Naive thymus-derived CD4-positive, alpha-beta T cell (primary cell): ENCODE measurements around the gene ADM. TPM values are rescaled to one million over a fixed set of nuclear protein-coding genes. Genes with fewer than 3 reads are reported as not detected.

Experiments
- ATAC-seq: fragments of 150-1000 bp; cut with Tn5 transposase; 2 replicates; pipeline ENCODE4 v1.10.0; 2021; ENCODE audit warnings: mild to moderate bottlenecking, moderate library complexity
- CTCF ChIA-PET: fragments of 350-600 bp; sonication (Branson Sonifier 250); formaldehyde crosslinking; loops from one replicate; lab custom pipeline; 2021; ENCODE audit warnings: antibody characterized with exemption; lab: Charles Lee
- POLR2A ChIA-PET: fragments of 350-600 bp; sonication (Branson Sonifier 250); formaldehyde crosslinking; loops from one replicate; lab custom pipeline; 2021; ENCODE audit warnings: antibody characterized with exemption, inconsistent platforms; lab: Charles Lee
- DNase-seq, 9 donors: peaks; one replicate each; pipeline versions ENCODE4 v3.0.0 to v3.0.0-alpha.2; 2020 to 2022; ENCODE audit warnings: mixed read lengths in 1 of 9
- H3K27ac ChIP-seq: one replicate; pipeline ENCODE4 v1.7.0; 2013; ENCODE audit warnings: mild to moderate bottlenecking, low read depth, low read length, moderate library complexity
- H3K27me3 ChIP-seq, 2 donors: one replicate each; pipeline ENCODE4 v1.7.0; 2013; ENCODE audit warnings: low read length in 2 of 2, mild to moderate bottlenecking in 2 of 2, moderate library complexity in 2 of 2; ENCODE audit not compliant: control insufficient read depth in 2 of 2, insufficient read depth in 2 of 2
- H3K36me3 ChIP-seq, 3 experiments: 1 replicate in 2 of 3; 2 replicates in 1 of 3; pipeline ENCODE4 v1.7.0; 2013; ENCODE audit warnings: low read length in 3 of 3, mild to moderate bottlenecking in 3 of 3, moderate library complexity in 1 of 3; ENCODE audit not compliant: insufficient read depth in 3 of 3, control insufficient read depth in 2 of 3
- H3K4me1 ChIP-seq, 2 donors: one replicate each; pipeline ENCODE4 v1.7.0; 2013; ENCODE audit warnings: low read length in 2 of 2, mild to moderate bottlenecking in 2 of 2, moderate library complexity in 1 of 2; ENCODE audit not compliant: control insufficient read depth in 2 of 2, insufficient read depth in 2 of 2
- H3K4me3 ChIP-seq: 2 replicates; pipeline ENCODE4 v1.7.0; 2013; ENCODE audit warnings: mild to moderate bottlenecking, low read length
- H3K9me3 ChIP-seq, 3 experiments: 1 replicate in 2 of 3; 2 replicates in 1 of 3; pipeline ENCODE4 v1.7.0; 2013; ENCODE audit warnings: low read length in 3 of 3; ENCODE audit not compliant: control insufficient read depth in 2 of 3
- H3K27ac Mint-ChIP-seq, 9 donors: one replicate each; pipeline ENCODE4 v1.8.0; 2020 to 2022; ENCODE audit warnings: mixed read lengths in 9 of 9, mild to moderate bottlenecking in 8 of 9, moderate library complexity in 5 of 9, inconsistent platforms in 2 of 9
- H3K27me3 Mint-ChIP-seq, 5 donors: one replicate each; pipeline ENCODE4 v1.8.0; 2021 to 2022; ENCODE audit warnings: mixed read lengths in 5 of 5, mild to moderate bottlenecking in 1 of 5
- H3K36me3 Mint-ChIP-seq, 5 donors: one replicate each; pipeline ENCODE4 v1.8.0; 2020 to 2022; ENCODE audit warnings: mixed read lengths in 5 of 5, mild to moderate bottlenecking in 3 of 5, inconsistent platforms in 1 of 5
- H3K4me1 Mint-ChIP-seq, 7 donors: one replicate each; pipeline ENCODE4 v1.8.0; 2020 to 2022; ENCODE audit warnings: mixed read lengths in 7 of 7, mild to moderate bottlenecking in 3 of 7, inconsistent platforms in 1 of 7
- H3K4me3 Mint-ChIP-seq, 10 donors: one replicate each; pipeline ENCODE4 v1.8.0; 2020 to 2022; ENCODE audit warnings: mild to moderate bottlenecking in 10 of 10, mixed read lengths in 10 of 10, moderate library complexity in 6 of 10, inconsistent platforms in 2 of 10
- H3K9me3 Mint-ChIP-seq, 11 donors: one replicate each; pipeline ENCODE4 v1.8.0; 2020 to 2022; ENCODE audit warnings: mixed read lengths in 11 of 11, mild to moderate bottlenecking in 4 of 11, inconsistent platforms in 1 of 11, moderate library complexity in 1 of 11
- intact Hi-C, 2 donors: fragments of 100-400 bp; cut with micrococcal nuclease; formaldehyde crosslinking; loops; one replicate each; pipeline ENCODE4 v1.15.1; 2023
- polyA plus RNA-seq, 2 donors: library from polyadenylated mRNA; unstranded; fragments of 300-500 nt; fragmentation: Illumina TruSeq; gene quantifications; one replicate each; pipeline ENCODE4 v1.2.3, GENCODE V29; 2021
- total RNA-seq, 6 experiments: library from RNA in 5 of 6; stranded (reverse) in 5 of 6; gene quantifications; 1 replicate in 5 of 6; 2 replicates in 1 of 6; pipeline ENCODE4 v1.2.3 and lab custom pipeline; 2021 to 2026

Gene ADM
- total and polyA plus RNA-seq, 7 experiments from 2014 or later, result 0.19 to 27.2 (median 3.8) TPM; not detected in 2

GRCh38 chr11:10295064-10295901 is 9.6 kb upstream of the ADM start:
- ChIA-PET POLR2A (interaction anchor here (0.5 to 0.7 kb wide), 3 partner anchors 9 to 129 kb away, joined by 3 to 6 read pairs (median 4); partner anchors contain the start of gene ADM), CTCF (interaction anchor here (0.6 to 1.9 kb wide), 2 partner anchors 10 to 247 kb away, joined by 3 to 10 read pairs; partner anchors contain the start of gene ADM)
- peaks cover 30 to 45% (median 37%) of the 10 kb centered on the region in 7 donors for H3K4me1 Mint-ChIP-seq
- peaks cover 10 to 66% (median 23%) of the 10 kb centered on the region in 5 donors for H3K27me3 Mint-ChIP-seq
- Histone ChIP-seq H3K36me3 (no peaks in the 10 kb centered on the region), H3K27me3 (peaks cover 0 to 2% of the 10 kb centered on the region in 2 donors), H3K4me3 (peak overlapping the region; percentile 73), H3K27ac (no peak overlapping the region), H3K4me1 (peaks cover 16 to 31% of the 10 kb centered on the region in 2 donors), H3K9me3 (no peaks in the 10 kb centered on the region)
- H3K36me3 Mint-ChIP-seq, result peaks cover 0 to 3% (median 0%) of the 10 kb centered on the region in 5 donors
- H3K4me3 Mint-ChIP-seq, result peak overlapping the region; percentile 81 to 92 (median 88)
- peak overlapping the region in 7 of 9 donors; percentile 15 to 83 (median 42) for H3K27ac Mint-ChIP-seq
- no peak for ATAC-seq
- peak in 1 of 9 donors; percentile 18 for DNase-seq
- intact Hi-C loops, result loop anchor here in 1 of 2 donors (5.0 kb wide), 1 partner anchor 1033 kb away; no protein-coding TSS in a partner anchor
- no peaks in the 10 kb centered on the region for H3K9me3 Mint-ChIP-seq

DNA sequence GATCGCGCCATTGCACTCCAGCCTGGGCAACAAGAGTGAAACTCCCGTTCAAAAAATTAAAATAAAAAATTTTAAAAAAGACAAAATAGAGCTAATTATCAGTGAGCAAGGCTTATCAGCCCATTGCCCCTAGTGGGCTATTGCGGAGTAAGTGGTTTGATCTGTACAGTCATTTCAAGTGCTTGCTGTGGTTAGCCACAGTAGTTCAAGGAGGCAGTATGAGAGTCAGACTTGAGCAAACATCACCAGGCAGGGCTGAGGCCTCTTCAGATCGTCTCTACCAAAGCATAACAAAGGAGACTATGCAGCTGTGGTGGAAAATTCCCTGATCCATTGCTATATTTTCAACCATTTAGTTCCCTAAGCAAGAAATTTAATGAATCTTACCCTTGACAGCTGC is 6.5 kb upstream of the ADM start:
- Mint-ChIP-seq H3K4me1 (peaks cover 22 to 37% (median 30%) of the 10 kb centered on the region in 7 donors), H3K9me3 (peaks cover 0 to 2% (median 0%) of the 10 kb centered on the region in 11 donors), H3K36me3 (peaks cover 0 to 3% (median 0%) of the 10 kb centered on the region in 5 donors), H3K4me3 (peak overlapping the region in 1 of 10 donors; percentile 31), H3K27me3 (peaks cover 9 to 76% (median 23%) of the 10 kb centered on the region in 5 donors), H3K27ac (peak overlapping the region in 2 of 9 donors; percentile 9 to 21)
- H3K27ac ChIP-seq, result no peak overlapping the region
- CTCF ChIA-PET, result interaction anchor here (0.6 kb wide), 1 partner anchor 85 kb away, joined by 3 read pairs; no protein-coding TSS in a partner anchor
- DNase-seq (peak in 5 of 9 donors; percentile 24 to 51 (median 40)), ATAC-seq (peak; percentile 80)
- peaks cover 0 to 8% (median 0%) of the 10 kb centered on the region in 3 experiments for H3K36me3 ChIP-seq
- peaks cover 11 to 24% of the 10 kb centered on the region in 2 donors for H3K4me1 ChIP-seq
- H3K4me3 ChIP-seq, result no peak overlapping the region
- no peaks in the 10 kb centered on the region for H3K9me3 ChIP-seq
- H3K27me3 ChIP-seq, result peaks cover 0 to 2% of the 10 kb centered on the region in 2 donors
- intact Hi-C loops, result loop anchor here in 1 of 2 donors (5.0 kb wide), 1 partner anchor 1036 kb away; no protein-coding TSS in a partner anchor
- POLR2A ChIA-PET, result interaction anchor here (1.3 kb wide), 1 partner anchor 10 kb away, joined by 3 read pairs; no protein-coding TSS in a partner anchor

DNA sequence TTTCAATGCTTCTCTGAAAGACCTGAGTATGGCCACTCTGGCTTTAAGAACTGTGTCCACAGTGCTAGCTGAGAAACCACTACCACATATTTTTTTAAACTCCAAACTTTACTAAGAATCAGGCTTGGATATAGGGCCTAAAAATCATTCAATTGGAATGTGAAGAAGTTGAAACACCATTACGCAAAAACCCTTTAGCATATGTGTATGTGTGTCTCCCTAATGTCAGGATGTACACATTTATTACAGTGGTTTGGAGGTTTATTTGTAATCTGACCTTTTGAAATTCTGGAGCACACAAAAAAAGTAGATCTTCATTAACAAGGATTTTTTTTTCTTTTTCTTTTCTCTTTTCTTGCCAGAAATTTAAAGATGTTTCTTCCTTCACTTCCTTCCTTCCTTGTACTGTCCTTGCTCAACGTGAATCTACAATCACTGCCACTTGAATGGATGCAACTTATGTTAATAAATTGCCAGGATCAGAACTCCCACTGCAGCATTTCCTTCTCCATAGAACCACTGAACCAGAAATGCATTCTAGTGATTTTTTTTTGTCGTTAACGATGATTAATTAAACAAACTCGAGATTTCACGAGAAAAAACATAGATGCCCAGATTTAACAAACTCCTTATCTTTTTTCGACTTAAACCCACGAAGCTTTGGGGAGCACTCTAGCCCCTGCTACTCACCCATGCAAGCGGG is 3.1 kb upstream of the ADM start:
- POLR2A ChIA-PET, result no interaction called here
- intact Hi-C loops, result loop anchor here (2.0 to 10.0 kb wide), 9 partner anchors 149 to 1620 kb away; partner anchors contain the start of genes EIF4G2 (in 2 of the 2), RPL27A (in 2 of the 2), TRIM66 (in 2 of the 2) and IPO7 (in 1 of the 2)
- H3K4me1 Mint-ChIP-seq, result peaks cover 29 to 53% (median 39%) of the 10 kb centered on the region in 7 donors

DNA sequence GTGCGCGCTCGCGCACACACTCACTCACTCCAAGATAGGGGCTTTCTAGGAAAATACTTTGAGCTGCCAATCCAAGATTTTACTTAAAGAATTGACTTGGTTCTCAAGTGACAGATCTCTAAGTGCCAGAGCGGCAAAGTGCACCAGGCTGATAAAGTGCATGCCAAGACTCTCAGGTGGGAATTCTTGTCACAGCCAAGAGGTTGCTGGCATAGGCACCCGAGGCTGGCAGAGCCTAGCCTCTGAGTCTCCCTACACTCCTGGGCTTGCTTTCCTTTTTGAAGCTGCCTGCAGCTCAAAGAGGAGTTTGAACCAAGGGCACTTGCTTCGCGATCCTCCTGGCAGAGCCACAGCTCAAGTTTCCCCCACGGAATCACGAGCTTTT is 2.5 kb upstream of the ADM start:
- Mint-ChIP-seq H3K4me3 (peak overlapping the region; percentile 93 to 100 (median 98)), H3K36me3 (peaks cover 0 to 2% (median 0%) of the 10 kb centered on the region in 5 donors), H3K9me3 (peaks cover 0 to 2% (median 0%) of the 10 kb centered on the region in 11 donors), H3K27me3 (peaks cover 10 to 79% (median 13%) of the 10 kb centered on the region in 5 donors), H3K4me1 (peaks cover 34 to 58% (median 42%) of the 10 kb centered on the region in 7 donors), H3K27ac (peak overlapping the region; percentile 52 to 91 (median 83))
- peak overlapping the region; percentile 61 for H3K27ac ChIP-seq
- DNase-seq (no peak), ATAC-seq (no peak)
- H3K36me3 ChIP-seq, result peaks cover 0 to 9% (median 0%) of the 10 kb centered on the region in 3 experiments
- H3K27me3 ChIP-seq, result peaks cover 3 to 8% of the 10 kb centered on the region in 2 donors
- H3K9me3 ChIP-seq, result no peaks in the 10 kb centered on the region
- POLR2A ChIA-PET, result interaction anchor here (1.2 kb wide), 1 partner anchor 10 kb away, joined by 6 read pairs; no protein-coding TSS in a partner anchor
- peaks cover 17 to 30% of the 10 kb centered on the region in 2 donors for H3K4me1 ChIP-seq
- intact Hi-C loops, result loop anchor here (2.0 to 10.0 kb wide), 9 partner anchors 148 to 1620 kb away; partner anchors contain the start of genes EIF4G2 (in 2 of the 2), RPL27A (in 2 of the 2), TRIM66 (in 2 of the 2) and IPO7 (in 1 of the 2)
- CTCF ChIA-PET, result interaction anchor here (0.8 to 1.4 kb wide), 4 partner anchors 18 to 689 kb away, joined by 3 to 4 read pairs (median 4); no protein-coding TSS in a partner anchor
- H3K4me3 ChIP-seq, result peak overlapping the region; percentile 99

More for the DNA sequence above, 3.1 kb upstream of the ADM start:
- Histone ChIP-seq H3K4me3 (peak overlapping the region; percentile 99), H3K9me3 (no peaks in the 10 kb centered on the region), H3K36me3 (peaks cover 0 to 9% (median 0%) of the 10 kb centered on the region in 3 experiments), H3K27me3 (peaks cover 3 to 8% of the 10 kb centered on the region in 2 donors), H3K27ac (no peak overlapping the region), H3K4me1 (peaks cover 17 to 27% of the 10 kb centered on the region in 2 donors)
- Mint-ChIP-seq H3K27ac (peak overlapping the region in 6 of 9 donors; percentile 11 to 91 (median 81)), H3K4me3 (peak overlapping the region; percentile 93 to 100 (median 98)), H3K9me3 (peaks cover 0 to 2% (median 0%) of the 10 kb centered on the region in 11 donors), H3K36me3 (no peaks in the 10 kb centered on the region), H3K27me3 (peaks cover 8 to 80% (median 9%) of the 10 kb centered on the region in 5 donors)
- DNase-seq (no peak), ATAC-seq (no peak)
- CTCF ChIA-PET, result interaction anchor here (1.0 to 1.4 kb wide), 2 partner anchors 94 to 551 kb away, joined by 3 to 4 read pairs; no protein-coding TSS in a partner anchor

- Histone ChIP-seq H3K4me1 (peaks cover 19 to 34% of the 10 kb centered on the region in 2 donors), H3K27ac (peak overlapping the region; percentile 61), H3K27me3 (peaks cover 3 to 8% of the 10 kb centered on the region in 2 donors), H3K4me3 (peak overlapping the region; percentile 99), H3K9me3 (no peaks in the 10 kb centered on the region), H3K36me3 (peaks cover 0 to 9% (median 0%) of the 10 kb centered on the region in 3 experiments)
- peak; percentile 51 to 78 (median 70) for DNase-seq
- Mint-ChIP-seq H3K4me1 (peaks cover 31 to 57% (median 43%) of the 10 kb centered on the region in 7 donors), H3K36me3 (peaks cover 0 to 2% (median 0%) of the 10 kb centered on the region in 5 donors), H3K9me3 (peaks cover 0 to 2% (median 0%) of the 10 kb centered on the region in 11 donors), H3K27me3 (peaks cover 12 to 76% (median 14%) of the 10 kb centered on the region in 5 donors), H3K27ac (peak overlapping the region; percentile 72 to 91 (median 85)), H3K4me3 (peak overlapping the region; percentile 93 to 100 (median 98))
- peak; percentile 34 for ATAC-seq
- intact Hi-C loops, result loop anchor here (2.0 to 10.0 kb wide), 9 partner anchors 148 to 1621 kb away; partner anchors contain the start of genes EIF4G2 (in 2 of the 2), RPL27A (in 2 of the 2), TRIM66 (in 2 of the 2) and IPO7 (in 1 of the 2)
- CTCF ChIA-PET, result interaction anchor here (0.7 to 3.6 kb wide), 8 partner anchors 10 to 690 kb away, joined by 3 to 15 read pairs (median 4); no protein-coding TSS in a partner anchor
- POLR2A ChIA-PET, result interaction anchor here (0.7 to 1.2 kb wide), 2 partner anchors 10 to 866 kb away, joined by 3 to 6 read pairs; no protein-coding TSS in a partner anchor
Measured at GRCh38 chr11:10302744-10303557, 1.9 kb upstream of the ADM start.
